B cell (primary cell): ENCODE data around the gene ARNT2.

Experiments
- CTCF ChIP-seq: fragments of 200-600 bp; IDR thresholded peaks from one replicate; pipeline ENCODE4 v1.8.0; 2022; ENCODE audit warnings: antibody characterized with exemption, mild to moderate bottlenecking
- EZH2 ChIP-seq: IDR thresholded peaks from 2 replicates; pipeline ENCODE4 v1.6.1; 2012; ENCODE audit warnings: borderline replicate concordance, low read depth, mild to moderate bottlenecking, moderate library complexity, low read length; ENCODE audit not compliant: insufficient read depth, poor library complexity, severe bottlenecking

GRCh38 chr15:80567721-80568157 lies 163.6 kb downstream of the ARNT2 start:
- TF ChIP-seq CTCF = peak; percentile 15
- no peak for TF ChIP-seq EZH2
